ENCODE data around the gene OLFML2A.

GRCh38 chr9:124781967-124782660, 5.2 kb downstream of the OLFML2A start:
- TF ChIP-seq CTCF (conservative IDR thresholded peaks at IDR 0.05 in 1 of 2, IDR thresholded peaks at IDR 0.05 in 1 of 2; ENCODE audit: low read depth in 1 of 2, low read length in 2 of 2): no peak
- TF ChIP-seq EZH2 (IDR thresholded peaks at IDR 0.05; ENCODE audit: low read length, missing control alignments): no peak

Data from fibroblast of lung (primary cell).